Central memory CD4-positive, alpha-beta T cell (primary cell): ENCODE results near the gene AMBP.
"Not testable (repeated sequence)": the region's sequence is repeated elsewhere in the genome, so short reads cannot be mapped to it uniquely, and the experiment has no call there.

Experiments used
- DNase-seq: peaks from one replicate; pipeline ENCODE4 v3.0.0; 2022

The AMBP gene

DNA sequence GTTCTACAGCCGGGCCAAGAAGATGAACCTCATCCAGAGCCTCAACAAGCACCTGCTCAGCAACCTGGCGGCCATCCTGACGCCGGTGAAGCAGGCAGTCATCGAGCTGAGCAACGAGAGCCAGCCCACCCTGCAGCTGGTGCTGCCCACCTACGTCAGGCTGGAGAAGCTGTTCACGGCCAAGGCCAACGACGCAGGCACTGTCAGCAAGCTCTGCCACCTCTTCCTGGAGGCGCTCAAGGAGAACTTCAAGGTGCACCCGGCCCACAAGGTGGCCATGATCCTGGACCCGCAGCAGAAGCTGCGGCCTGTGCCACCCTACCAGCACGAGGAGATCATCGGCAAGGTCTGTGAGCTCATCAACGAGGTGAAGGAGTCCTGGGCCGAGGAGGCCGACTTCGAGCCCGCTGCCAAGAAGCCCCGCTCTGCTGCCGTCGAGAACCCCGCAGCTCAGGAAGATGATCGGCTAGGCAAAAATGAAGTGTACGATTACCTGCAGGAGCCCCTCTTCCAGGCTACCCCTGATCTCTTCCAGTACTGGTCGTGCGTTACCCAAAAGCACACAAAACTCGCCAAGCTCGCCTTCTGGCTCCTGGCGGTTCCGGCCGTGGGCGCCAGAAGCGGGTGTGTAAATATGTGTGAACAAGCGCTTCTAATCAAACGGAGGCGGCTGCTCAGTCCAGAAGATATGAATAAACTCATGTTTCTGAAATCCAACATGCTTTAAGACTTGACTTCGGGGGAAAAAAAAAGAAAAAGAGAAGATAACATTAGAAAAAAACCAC is 28.5 kb downstream of the AMBP start:
- no peak for DNase-seq

DNA sequence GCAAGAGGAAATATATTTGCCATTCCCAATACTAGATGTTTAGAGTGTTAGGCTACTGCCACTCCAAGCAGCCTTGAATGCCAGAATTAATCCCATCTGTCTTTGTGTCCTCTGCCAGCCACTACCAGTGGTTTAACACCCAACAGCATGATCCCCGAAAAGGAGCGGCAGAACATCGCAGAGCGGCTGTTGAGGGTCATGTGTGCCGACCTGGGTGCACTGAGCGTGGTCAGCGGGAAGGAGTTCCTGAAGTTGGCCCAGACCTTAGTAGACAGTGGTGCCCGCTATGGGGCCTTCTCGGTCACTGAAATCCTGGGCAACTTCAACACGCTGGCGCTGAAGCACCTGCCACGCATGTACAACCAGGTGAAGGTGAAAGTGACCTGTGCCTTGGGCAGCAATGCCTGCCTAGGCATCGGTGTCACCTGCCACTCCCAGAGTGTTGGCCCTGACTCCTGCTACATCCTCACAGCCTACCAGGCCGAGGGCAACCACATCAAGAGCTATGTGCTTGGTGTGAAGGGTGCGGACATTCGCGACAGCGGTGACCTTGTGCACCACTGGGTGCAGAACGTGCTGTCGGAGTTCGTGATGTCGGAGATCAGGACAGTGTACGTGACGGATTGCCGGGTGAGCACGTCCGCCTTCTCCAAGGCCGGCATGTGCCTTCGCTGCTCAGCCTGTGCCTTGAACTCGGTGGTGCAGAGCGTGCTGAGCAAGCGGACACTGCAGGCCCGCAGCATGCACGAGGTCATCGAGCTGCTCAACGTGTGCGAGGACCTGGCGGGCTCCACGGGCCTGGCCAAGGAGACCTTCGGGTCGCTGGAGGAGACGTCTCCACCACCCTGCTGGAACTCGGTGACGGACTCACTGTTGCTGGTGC is 29.3 kb downstream of the AMBP start:
- no peak for DNase-seq

DNA sequence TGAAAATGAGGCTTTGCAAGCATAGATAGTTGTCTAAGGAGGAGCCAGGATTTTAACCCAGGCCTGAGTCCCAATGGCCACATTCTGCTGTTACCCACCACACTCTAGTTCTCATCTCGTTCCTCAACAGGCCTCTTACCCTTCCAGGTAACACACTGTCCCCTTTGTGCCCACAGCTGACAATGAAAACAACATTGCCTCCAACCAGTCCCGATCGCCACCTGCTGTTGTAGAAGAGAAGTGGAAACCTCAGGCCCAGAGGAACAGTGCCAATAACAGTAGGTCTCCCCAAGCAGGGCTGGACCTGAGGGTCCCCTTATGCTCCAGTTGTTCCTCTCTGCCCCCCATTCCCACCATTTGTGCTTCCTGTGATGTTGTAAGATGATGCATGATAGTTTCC is 30.4 kb downstream of the AMBP start:
- no peak for DNase-seq

DNA sequence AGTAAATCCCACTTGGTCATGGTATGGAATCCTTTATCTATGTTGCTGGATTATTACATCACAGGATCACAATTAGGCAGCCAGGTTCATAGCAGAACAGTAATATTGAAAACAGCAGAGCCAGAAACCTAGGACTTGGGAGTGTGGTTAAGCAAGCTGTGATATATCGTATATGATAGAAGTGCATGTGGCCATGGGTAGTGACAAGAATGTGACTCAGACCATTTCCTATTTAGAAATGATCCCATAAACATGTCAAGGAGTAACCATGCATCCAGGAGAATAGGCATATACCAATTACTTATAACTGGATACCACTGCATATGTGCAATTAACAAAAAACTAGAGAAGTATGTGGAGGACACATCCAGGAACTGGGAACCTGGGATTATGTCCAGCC is 31.2 kb downstream of the AMBP start:
- DNase-seq, result no peak

DNA sequence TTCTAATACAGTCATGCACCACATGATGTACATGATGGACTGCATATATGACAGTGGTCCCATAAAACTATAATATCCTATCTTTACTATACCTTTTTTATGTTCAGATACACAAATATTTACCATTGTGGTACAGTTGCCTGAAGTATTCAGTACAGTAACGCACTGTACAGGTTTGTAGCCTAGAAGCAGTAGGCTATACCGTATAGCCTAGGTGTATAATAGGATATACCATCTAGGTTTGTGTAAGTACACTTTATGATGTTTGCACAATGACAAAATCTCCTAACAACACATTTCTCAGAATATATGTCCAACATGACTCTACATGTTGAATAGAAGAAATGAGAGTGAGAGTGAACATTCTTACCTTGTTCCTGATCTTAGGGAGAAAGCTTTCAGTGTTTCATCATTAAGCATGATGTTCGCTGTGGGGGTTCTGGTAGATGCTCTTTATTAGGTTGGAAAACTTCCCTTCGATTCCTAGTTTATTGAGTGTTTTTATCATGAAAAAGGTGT is 31.8 kb downstream of the AMBP start:
- DNase-seq, result no peak

DNA sequence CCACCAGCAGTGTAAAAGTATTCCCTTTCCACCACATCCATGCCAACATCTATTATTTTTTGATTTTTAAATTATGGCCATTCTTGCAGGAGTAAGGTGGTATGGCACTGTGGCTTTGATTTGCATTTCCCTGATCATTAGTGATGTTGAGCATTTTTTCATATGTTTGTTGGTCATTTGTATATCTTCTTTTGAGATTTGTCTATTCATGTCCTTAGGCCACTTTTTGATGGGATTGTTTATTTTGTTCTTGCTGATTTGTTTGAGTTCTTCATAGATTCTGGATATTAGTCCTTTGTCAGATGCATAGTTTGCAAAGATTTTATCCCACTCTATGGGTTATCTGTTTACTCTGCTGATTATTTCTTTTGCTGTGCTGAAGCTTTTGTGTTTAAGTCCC is 34.4 kb downstream of the AMBP start:
- DNase-seq, result not testable (repeated sequence)

DNA sequence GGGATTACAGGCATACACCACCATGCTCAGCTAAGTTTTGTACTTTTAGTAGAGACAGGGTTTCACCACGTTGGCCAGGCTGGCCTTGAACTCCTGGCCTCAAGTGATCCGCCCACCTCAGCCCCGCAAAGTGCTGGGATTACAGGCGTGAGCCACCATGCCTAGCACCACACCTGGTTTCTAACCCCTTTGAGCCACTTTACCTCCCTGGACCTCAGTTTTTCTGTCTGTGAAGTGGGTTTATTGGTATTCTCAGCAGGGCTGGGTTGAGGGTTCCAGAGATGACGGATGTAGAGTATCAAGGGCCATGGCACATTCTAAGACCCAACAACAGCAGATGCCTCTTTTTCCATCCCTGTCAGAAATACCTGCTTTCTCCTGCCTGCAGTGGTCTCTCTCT is 38.6 kb downstream of the AMBP start:
- DNase-seq, result no peak

DNA sequence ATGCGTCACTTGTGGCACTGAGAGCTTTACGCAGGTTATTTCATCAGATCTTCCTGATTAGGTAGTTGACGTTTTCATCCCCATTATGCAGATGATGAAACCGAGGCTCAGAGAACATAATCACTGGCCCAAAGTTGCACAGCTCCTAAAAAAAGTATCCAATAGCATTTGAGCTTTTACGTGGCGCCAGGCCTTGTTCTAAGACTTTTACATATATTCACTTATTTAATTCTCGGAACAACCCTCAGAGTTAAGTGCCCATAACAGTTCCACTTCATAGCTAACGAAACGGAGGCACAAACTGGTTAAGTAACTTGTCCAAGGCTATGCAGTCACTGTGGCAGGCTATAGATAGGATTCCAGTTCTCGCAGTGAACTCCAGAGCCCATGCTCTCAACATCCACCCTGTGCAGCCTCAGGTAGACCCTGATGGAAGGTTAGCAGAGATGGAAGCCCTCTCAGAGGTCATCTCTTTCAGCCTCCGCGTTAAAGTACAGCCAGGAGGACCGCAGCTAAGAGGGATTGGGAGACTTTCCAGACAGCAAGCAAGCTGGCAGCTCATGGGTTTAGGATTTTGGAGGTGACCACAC is 39.3 kb downstream of the AMBP start:
- no peak for DNase-seq

DNA sequence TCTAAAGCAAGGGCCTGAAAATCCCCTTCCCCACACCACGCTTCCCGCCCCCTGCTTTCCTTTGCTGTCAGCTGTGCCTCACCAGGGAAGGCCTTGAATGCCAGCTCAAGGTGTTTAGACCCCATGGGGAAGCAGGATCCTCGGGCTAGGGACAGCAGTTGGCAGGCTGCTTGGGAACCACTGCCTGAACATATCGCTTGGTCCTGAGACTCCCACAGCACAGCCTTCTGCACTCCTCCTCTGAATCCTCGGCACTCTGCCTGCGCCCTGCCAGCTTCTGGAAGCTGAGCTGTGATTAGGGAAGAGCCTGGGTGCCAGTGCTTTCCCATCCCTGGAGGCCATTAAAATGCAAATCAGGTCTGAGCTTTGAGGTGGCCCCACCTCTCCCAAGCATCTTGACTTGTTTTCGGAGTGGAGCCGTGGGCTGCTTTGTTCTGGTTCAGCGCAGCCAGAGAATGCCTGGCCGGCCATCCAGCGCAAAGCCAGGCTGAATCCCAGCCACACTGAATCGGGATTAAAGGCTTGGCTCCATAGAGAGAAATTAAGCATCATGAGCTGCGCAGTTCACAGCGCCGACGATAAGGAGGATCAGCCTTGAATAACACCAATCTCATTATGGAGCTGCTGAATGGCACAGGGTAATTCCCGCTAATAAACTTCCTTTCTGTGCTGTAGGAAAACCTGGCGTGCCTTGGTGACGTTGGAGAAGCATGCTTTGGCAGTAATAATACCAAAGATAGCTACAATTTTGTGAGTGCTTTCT is 40.0 kb downstream of the AMBP start:
- no peak for DNase-seq

DNA sequence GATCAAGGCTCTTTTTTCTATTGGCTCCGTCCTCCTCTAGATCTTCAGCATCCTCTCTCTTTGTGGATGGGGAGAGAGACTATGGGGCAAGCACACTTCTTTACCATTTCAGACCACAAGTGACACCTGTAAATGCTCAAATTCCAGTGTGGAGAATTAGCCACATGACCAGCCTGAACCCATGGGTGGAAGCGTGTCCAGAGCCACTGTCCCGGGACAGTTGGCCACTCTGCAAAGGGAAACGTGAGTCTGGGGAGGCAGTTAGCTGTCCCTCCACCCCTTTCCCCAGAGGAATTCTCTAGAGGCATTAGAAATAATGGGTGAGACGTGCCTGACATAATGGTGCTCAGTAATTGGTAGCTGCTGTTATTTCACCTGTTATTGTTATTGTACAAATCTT is 40.9 kb downstream of the AMBP start:
- DNase-seq, result no peak

DNA sequence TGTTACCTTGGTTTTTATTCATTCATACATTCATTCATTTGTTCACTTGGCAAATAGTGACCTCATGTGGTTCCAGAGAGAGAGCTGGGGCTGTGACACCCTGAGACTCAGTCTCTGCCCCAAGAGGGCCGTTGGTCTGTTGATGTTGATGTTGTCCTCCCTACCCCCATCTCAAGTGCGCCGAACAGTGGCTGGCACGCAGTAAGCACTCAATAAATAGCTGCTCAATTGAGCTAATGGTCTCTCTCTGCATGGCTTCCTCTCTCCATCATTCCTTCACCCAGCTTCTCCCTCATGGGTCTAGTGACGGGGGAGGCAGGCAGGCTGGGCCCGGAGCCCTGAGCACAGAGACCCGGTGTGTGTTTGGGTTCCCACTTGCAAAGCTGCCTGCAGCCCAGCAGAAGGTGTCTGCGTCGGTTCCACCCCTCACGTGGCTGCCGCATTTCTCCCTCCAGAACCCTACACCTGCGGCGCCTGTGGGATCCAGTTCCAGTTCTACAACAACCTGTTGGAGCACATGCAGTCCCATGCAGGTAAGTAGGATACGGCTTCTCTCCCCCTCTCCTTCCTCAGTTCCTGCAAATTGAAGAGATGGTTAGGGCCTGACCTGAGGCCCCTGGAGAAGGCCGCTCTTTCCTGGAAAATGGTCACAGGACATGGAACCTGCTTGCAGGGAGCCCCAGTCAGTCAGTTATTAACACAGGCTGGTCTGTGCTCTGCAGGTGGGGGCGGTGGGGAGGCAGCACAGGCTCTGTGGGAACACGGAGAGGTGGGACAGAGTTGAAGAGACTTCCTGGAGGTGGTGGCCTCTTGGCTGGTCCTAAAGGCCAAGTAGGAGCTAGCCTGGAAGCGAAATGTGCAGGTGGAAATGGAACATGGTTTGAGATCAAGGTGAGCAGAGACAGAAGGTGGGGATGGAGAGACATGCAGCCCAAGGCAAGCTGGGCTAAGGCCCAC is 42.0 kb downstream of the AMBP start:
- DNase-seq, result no peak

DNA sequence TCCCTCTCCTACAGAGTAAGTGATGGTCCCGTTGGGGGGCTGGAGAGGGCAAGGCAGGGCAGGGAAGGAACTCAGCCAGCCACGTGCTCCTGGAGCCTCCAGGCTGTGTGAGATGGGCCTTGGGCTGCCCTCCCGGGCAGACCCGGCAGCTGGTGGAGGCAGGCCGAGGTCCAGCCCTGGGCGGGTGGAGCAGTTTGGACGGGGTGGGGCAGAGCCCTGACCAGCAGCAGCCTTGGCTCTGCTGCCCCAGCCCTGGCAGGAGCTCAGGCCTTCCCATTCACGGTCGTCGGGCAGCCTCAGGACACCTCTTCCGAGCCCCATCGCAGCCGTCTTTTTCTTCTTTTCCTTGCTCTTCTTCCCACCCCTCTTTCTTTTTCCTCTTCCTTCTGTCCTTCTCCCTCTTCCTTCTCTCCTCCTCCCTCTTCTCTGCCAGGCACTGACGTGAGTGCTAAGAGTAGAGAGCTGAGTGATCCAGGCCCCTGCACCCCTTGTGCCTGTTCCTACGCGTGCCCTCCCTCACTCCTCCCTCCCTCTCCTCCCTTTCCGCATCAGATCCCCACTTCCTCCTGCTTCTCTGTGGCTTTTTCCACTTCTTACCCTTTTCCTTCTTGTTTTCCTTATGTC is 42.8 kb downstream of the AMBP start:
- no peak for DNase-seq

DNA sequence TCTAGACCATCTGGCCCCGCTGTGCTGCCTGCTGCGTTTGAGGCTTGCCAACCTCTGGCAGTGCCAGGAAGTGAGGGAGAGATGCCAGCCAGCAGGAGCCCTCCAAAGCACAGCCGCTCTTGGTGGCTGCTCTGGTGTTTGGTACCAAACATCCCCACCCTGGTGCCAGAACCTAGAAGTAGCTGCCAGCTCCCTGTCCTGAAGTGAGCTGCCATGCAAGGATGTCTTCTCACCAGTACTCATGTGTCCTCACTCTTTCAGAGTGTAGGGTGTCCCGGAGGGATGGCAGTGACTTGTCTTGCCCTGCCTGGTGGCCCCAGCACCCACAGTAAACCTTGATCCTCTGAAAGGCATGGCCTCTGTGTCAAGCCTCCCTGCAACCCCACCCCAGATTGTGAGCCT is 43.4 kb downstream of the AMBP start:
- no peak for DNase-seq

DNA sequence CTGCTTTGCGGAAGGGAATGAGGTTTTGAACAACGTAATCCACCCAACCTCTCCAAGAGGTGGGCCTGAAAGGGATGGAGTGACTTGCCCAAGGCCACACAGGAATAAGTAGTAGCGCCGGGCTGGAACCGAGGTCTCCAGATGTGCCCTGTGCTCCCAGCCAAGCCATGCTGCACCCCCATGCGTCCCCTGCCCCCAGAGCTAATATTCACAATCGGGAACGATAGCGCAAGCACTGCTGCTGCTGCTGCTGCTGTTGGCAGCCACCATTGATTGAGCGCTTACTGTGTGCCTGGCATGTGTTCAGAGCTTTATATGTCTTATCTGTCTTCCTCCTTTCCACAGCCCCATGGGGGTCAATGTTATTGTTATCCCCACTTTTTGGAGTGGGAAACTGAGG is 43.9 kb downstream of the AMBP start:
- no peak for DNase-seq

DNA sequence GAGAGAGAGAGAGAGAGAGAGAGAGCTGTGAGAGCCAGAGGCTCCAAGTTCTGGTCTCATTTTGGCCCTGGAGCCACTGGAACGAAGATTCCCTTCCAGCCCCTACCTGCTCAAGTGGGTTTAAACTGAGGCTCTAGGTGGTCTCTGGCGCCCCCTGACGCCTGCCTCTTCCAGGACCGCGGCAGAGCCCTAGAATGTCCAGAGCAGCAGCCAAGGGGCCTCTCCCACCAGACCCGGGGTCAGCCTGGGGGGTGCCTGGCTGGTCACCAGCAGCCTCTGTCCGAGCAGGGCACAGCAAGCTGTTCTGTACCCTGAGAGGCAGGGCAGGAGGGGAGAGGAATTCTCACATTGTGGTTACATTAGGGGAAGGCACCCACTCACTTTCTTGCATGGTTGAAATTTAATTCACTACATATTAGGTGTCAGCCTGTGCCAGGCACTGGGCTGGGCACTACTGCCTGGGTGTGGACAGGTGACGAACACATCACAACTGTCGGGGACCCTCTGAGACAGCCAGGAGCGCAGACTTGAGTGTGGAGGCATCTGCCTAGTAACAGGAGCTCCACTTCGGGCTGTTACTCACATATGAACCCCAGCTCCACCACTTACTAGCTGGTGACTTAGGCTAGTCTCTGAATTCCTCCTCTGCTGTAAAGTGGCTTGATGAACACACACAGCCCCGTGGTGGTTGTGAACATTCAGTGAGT is 44.5 kb downstream of the AMBP start:
- DNase-seq, result no peak

DNA sequence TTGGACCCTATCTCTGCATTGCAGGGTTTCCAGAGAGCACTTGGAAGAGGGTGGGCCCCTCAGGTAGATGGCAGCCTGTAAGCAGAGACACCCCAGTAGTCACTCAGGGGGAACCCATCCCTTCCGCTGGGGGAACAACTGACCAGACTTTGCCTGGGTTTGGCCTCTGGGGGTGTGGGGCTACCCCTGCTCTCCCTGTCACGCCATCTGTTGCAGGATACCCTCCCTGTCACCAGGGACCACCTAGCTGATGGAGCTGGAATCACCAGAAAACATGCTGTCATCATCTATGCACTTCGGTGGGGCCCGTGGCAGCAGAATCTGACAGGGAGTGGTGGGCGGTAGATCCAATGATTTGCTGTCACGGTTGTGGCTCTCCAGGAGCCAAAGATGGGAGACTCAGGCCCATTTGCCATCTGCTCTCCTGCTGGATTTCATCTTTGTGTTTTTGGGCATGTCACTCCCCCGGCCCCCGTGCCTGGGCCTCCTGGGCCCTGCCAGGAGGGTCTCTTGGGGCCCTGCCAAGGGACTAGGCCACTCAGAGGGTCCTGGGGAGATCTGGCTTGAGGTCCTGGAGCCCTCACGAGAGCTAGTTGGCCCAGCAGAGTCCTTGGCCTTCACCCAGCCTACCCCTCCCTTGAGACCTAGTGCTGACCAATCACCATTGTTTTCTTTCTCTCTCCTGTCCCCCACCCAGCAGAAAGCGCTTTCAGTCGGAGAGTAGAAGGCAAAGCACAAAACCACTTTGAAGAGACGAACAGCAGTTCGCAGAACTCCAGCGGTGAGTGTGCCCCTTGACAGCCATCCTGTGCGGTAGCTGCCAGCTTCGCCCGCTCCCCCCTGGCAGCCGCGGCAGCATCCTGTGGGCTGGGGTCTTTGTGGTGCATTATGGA is 45.9 kb downstream of the AMBP start:
- no peak for DNase-seq

DNA sequence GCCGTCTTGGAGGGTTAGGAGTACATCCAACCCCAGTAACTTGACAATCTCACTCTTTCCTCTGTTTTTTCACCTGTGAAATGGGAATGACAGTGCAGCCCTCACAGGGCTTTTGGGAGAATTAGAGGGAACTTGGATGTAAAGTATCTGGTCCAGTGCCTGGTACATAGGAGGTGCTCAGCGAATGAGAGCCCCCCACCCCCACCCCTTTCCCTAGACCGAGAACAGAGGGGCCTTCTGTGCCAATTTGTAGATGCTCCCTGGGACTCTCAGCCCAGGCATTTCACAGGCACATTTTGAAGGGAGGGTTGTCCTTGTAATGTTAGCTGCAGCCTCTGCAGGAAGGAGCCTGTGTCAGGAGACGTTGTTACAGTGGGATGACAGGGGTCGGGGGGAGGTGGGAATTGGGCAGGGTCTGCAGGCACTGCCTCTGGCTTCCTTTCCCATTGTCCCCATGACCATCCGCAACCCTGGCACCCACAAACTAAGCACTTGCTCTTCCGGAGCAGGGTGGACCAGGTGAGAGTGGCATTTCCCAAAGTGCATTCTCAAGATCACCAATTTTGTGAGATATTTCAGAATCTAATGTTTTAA is 47.0 kb downstream of the AMBP start:
- DNase-seq, result no peak

DNA sequence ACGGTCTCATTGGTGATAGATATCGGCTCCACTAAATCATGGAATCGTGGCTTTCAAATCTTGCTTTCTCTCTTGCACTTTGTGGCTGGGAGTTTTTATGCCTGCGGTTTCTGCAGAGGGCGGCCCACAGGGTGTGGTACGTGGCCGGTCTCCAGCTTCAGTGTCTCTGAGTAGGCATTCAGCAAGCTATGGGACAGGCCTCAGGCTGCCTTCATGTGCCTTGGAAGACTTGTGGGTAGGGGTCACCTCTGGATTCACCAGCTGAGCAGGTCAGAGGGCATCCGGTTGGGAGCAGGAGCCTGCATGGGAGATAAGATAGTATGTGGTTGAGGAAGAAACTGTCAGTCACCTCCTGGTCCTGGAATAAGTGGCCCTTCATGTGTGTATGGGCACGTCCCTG is 47.7 kb downstream of the AMBP start:
- no peak for DNase-seq
